Thyroid gland (tissue), 4 donors: ENCODE results near the gene BNIP5.

Experiments
- CTCF ChIP-seq, 6 experiments: fragments of 200-600 bp in 3 of 6; fragments of 450-650 bp in 3 of 6; sonication (generic) in 3 of 6; IDR thresholded peaks; one replicate each; pipeline ENCODE4 v1.5.1; 2016 to 2019; ENCODE audit warnings: antibody characterized with exemption in 6 of 6, mild to moderate bottlenecking in 2 of 6, inconsistent platforms in 1 of 6, moderate library complexity in 1 of 6
- POLR2A ChIP-seq, 2 donors: fragments of 450-650 bp; IDR thresholded peaks; one replicate each; pipeline ENCODE4 v1.6.1; 2017; ENCODE audit warnings: antibody characterized with exemption in 2 of 2, mild to moderate bottlenecking in 2 of 2, moderate library complexity in 1 of 2

DNA sequence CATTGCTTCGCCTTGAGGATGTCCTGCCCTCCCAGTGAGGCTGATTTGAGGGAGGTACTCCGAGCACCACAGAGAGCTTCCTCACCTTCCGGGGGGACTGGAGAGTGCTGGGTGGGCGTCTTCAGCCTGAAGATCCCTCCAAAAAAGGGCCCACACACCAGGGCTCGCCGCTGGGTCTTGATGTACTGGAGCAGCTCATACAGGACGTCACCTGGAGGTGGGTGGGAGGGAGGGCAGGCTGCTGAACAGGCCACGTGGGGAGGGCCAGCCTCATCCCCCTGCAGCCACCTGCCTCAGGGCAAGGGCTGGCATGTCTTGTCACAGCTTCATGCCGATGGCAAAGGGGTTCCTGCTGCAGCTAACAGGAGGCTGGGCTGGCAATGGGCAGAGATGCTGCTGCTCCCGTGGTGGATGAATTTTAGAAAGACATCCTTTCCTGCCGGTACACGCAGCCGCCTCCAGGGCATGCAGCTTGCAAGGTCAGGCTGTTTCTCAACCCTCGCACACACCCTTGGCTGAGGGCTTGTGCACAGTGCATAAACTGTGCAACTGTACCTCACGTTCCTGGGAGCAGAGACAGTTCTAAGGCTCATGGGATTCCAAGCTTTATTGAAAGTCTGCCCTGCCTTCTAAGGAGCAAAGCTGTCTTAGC, 36.8 kb upstream of the BNIP5 start:
- TF ChIP-seq CTCF (IDR thresholded peaks at IDR 0.05) (no peak), POLR2A (IDR thresholded peaks at IDR 0.05) (no peak)
